HG02981 (cell line): Measurements from ENCODE around the gene GAGE12J.
"Not testable (repeated sequence)": the region's sequence is repeated elsewhere in the genome, so short reads cannot be mapped to it uniquely, and the experiment has no call there.

ENCODE experiments used
- ATAC-seq: cut with Tn5 transposase; IDR thresholded peaks from one replicate; pipeline ENCODE4 v1.9.1; 2021; ENCODE audit warnings: mild to moderate bottlenecking, moderate library complexity; ENCODE audit not compliant: unreplicated experiment

The GAGE12J gene, protein sequence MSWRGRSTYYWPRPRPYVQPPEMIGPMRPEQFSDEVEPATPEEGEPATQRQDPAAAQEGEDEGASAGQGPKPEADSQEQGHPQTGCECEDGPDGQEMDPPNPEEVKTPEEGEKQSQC

DNA sequence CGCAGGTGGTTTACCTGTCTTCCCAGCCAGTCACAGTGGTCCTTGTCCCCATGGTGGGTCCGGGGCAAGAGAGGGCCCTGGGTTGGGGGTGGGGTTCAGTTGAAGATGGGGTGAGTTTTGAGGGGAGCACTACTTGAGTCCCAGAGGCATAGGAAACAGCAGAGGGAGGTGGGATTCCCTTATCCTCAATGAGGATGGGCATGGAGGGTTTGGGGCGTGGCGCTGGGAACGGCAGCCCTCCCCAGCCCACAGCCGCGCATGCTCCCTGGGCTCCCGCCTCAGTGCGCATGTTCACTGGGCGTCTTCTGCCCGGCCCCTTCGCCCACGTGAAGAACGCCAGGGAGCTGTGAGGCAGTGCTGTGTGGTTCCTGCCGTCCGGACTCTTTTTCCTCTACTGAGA, at the start of gene GAGE12J:
TSS of gene GAGE12J (plus strand) at position 301 of the 400 bp plus-strand sequence. CDS start 1,157 bp downstream, outside the sequence.
- not testable (repeated sequence) for ATAC-seq

DNA sequence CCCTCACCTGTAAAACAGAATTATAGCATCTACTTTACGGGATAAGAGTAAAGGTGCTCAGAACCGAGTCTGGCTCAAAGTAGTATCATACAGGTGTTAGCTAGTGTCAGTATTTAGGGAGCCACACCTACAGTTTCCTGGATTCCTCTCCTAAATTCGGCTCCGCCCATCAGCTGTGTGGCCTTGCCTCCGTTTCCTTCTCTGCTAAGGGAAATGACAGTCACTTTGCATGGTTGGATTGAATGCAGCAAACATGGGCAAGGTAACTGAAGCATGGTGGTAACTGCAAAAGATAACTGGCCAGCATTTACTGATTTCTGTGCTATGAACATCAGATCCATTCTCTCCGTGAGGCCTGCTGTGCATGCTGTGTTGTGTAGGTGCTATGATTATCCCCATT, 49.4 kb upstream of the GAGE12J start:
- ATAC-seq, result no peak

DNA sequence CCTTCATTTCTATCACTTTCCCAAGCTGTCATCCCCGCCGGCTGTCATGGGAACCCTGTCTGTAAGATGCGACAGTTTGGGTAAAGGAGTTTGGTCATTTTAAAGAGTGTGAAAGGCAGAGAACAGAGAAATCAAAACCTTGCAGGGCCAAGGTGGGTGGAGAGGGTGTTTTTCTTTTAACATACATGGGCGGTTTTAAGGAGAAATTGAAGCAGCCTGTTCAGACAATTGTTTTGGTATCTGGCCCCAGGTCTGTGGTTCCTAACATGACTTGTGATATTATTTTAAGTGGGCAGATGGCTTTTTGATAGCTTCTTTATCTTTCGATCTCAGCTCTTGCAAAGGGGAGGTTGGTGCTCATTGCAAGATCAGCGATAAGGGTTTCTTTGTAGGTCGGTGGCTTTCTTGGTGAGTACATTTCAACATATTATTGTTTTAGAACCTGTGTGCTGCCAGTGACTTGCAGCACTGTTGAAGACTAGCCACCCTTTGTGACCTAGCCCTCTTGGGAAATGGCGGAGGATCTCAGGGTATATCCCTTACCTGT, 48.6 kb upstream of the GAGE12J start:
- no peak for ATAC-seq

DNA sequence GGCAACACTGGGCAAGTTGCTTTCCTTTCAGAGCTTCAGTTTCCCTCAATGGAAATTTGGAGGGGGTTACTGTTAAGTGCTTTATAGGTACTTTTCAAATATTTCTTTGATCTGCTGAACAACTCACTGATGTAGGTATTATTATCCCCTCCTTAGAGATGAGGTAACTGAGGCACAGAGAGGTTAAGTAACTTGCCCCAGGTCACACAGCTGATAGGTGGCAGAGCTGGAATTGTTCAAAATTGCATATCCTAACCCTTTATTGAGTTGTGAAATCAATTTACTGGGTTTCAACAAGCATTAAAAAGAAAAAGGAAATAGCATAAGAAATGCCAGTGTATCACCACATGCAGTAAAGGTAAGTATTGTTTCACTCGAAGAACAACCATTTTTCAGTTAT, 45.6 kb upstream of the GAGE12J start:
- ATAC-seq, result no peak

DNA sequence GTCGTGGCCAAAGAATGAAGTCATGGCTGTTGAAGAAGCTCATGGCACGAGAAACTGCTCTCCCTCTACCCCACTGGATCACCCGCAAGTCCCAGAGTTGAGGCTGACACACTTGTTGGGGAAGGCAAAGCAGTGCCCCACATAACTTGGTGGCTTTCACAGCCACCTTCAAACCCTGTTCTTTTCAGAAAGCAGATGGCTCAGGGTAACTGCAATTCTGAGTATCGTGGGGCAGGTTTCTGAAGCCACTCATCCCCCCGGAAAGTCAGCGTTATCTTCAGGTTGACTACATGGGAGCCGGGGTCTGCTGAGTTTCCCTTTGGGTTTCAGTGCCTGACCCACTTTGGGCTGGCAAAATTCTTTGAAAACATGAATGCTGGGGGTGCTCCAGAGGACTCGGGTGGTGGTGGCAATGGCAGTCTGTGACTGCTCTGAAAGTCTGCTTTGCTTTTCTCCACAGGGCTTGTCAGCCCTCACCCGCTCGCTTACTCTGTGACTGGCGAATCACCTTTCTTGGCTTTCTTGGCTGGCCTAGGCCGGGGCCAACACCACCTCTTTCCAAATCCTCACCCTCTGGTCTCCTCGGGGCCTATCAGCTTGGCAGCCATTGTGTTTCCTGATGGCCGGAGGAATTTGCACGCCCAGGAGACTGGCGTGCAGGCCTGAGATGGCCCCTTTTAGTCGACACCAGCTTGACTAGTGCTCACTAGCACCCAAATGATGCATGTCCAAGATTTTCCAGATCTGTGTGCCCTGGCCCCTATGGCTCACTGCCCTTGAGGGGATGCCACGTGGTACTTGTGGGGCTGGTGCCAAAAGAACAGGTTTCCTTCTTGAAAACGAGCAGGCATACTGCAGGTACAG, 44.9 kb upstream of the GAGE12J start:
- no peak for ATAC-seq

DNA sequence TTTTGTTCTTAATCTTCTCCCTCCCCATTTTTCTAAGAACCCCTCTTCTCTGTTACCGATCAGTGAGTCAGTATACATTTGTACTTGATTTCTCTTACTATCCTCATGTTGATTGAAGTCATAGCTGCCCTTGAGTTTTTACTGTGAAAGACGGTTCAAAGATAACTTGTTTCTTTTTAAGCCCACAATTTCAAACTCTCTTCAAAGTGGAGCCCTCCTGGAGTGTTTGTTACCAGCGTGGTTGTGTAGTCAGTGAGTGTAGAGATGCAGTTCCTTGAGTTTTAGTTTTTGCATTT, 44.4 kb upstream of the GAGE12J start:
- ATAC-seq, result no peak

DNA sequence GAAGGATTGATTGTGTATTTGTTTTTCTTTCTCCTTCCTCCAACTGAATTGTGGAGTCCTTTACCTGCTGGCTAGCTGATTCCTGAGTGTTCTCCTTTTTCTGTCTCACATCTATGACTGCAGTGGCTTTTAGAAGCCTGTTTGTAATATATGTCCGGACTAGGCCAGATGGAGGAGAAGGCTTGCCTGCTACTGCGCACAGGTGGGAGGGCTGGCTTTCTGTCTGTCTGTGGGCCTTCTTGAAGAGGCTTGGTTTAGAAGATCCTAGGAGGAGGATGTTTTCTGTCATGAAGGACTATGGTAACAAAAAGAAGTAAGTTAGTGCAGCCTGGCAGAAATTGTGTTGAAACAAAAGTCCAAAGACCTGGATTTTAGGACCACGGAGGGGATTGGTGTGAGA, 43.8 kb upstream of the GAGE12J start:
- ATAC-seq, result no peak

DNA sequence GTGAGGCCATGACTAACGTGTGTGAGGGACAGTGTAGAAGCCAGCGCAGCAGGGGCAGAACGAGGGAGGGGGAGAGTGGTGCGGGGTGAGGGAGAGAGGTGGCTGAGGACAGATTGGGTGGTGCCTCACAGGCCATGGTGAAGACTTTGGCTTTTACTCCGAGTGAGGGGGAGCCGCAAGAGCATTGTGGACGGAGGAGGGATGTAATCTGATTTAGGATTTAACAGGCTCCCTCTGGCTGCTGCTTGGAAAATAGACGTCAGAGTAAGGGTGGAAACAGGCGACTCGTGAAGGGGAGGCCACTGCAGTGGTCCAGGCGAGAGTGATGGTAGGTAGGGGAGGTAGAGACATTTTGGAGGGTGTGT, 39.2 kb upstream of the GAGE12J start:
- no peak for ATAC-seq

DNA sequence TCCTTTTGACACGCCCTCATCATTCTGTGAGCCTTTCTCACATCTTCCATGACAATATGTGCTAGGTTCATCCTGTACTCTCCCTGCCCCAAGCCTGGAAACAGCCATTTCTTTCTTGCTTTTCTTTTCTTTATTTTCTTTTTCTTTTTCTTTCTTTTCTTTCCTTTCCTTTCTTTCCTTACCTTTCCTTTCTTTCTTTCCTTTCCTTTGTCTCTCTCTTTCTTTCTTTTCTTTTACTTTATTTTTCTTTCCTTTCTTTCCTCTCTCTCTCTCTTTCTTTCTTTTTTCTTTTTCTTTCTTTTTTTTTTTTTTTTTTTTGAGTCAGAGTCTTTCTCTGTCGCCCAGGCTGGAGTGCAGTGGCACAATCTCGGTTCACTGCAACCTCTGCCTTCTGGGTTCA, 37.6 kb upstream of the GAGE12J start:
- ATAC-seq, result no peak

DNA sequence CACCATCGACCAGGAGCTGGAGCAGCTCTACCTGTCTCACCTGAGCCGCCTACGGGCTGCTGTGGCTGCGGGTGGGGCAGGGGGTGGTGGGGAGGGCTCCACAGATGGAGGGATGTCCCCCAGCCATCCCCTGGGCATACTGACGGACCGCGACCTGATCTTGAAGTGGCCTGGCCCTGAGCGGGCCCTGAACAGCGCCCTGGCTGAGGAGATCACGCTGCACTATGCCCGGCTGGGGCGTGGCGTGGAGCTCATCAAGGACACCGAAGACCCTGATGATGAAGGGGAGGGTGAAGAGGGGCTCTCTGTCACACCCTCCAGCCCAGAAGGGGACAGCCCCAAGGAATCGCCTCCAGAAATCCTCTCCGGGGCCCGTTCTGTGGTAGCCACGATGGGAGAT, 35.7 kb upstream of the GAGE12J start:
- no peak for ATAC-seq

DNA sequence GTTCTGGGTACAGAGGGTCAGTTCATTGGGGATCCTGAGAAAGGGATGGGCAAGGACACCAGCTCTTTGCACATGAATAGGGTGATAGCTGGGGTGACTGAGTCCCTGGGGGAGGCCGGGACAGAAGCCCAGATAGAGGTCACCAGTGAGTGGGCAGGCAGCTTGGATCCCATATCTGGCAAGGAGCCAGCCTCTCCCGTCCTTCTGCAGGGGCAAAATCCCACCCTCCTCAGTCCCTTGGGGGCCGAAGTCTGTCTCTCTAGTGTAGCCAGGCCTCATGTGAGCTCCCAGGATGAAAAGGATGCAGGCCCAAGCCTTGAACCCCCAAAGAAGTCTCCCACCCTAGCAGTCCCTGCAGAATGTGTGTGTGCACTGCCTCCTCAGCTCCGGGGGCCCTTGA, 35.3 kb upstream of the GAGE12J start:
- ATAC-seq, result no peak

DNA sequence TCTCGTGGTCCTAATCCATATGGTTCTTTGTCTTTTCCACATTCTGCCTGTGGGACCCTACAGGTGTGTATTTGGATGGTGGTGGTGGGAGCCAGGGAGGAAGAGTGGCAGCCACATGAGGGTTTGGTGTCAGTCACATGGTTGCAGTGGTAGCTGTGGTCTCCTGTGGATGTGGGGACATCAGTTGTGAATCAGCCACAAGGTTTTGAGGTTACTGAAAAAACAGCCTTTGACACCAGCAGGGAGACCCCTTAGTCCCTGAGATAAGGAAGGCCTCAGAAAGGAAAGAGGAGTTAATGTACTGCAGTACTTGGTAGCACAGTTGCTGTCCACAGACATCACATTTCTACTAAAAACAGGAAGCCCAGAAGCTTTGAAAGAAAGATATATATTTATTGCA, 34.2 kb upstream of the GAGE12J start:
- no peak for ATAC-seq

DNA sequence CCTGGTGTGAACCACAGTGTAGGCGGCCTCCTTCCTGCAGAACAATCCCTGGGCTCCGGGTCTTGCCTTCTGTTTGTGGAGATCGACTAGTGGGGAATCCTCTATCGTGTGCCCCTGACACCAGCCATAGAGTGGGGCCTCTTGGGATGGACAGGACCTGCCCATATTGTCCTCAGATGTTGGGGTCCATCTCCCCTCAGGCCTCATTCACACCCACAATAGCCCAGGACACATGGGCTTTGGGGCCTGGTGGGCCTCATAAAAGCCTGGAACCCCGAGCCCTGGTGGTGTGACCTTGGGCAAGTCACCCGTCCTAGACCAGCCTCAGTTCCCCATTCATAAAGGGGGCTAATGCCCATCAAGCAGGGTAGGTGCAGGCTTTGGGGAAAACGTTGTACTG, 31.6 kb upstream of the GAGE12J start:
- no peak for ATAC-seq

DNA sequence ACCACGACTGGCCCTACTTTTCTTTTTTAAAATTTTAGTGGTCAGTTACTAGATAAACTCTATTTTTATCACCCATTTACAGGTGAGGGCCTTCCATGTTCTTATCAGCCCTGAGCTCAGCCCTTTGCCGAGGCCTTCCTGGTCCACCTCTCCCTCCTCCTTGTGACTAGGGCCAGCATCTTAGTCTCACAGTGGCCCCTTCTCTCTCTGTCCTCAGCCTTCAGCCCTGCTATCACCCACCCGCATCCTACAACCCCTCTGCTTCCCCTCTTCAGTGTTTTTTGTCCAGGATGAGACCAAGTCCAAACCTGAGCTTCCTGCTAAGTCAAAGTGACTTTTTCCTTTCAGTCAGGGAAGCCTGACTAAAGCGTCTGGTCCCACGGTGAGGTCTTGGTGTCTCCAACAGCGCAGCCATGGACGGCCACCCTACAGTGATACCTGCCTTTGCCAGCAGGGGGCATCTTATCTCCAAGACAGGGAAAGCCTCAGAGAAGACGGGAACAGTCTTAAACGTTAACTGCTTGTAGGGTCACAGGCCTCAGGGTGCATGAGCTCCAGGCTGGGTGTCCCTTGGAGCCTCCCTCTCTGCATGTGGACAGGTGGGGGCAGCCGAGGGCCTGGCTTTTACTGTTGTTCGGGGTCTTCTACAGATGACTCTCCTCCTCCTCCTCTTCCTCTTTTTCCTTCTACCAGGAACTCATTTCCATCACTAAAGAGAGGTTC, 30.1 kb upstream of the GAGE12J start:
- no peak for ATAC-seq

DNA sequence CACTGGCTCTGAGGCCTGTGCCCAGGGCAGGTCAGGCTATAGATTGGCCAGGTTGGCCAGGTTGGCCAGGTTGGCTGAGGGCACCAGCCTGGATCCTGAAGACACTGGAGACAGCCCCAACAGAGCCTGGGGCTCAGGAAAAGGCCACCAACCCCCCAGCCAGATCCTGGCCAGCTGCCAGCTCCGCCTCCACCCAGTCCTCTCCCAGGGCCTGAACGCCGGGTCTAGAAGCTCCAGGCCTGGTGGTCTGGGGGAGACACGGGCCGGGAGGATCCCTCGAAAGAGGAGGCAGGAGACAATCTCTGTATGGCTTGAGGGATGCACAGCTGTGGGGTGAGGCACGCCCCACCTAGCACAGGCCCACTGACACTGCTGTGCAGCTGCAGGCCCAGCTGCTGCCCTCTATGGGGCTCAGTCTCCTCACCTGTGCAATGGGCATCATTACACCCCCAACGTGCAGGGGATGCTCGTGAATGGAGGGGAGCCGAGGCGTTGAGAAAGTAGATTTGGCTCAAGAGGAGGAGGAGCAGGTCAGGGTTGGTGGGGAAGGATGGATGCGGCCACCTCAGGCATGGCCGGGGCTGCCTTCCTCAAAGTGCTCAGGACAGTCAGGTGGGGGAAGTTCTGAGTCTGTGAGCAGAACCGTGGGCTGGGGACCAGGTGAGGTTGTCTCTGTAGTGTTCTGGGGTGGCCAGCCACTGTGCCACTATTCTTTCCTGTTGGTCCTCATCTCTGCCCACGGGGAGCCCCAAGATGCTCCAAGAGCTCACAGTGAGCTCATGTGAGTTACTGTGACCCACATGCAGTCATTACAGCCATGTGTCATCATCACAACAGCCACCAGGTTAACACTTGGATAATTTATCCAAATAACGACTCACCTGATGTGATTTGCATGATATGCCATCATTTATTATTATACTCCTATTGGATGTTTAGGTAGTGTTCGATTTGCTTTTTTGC, 29.2 kb upstream of the GAGE12J start:
- no peak for ATAC-seq

DNA sequence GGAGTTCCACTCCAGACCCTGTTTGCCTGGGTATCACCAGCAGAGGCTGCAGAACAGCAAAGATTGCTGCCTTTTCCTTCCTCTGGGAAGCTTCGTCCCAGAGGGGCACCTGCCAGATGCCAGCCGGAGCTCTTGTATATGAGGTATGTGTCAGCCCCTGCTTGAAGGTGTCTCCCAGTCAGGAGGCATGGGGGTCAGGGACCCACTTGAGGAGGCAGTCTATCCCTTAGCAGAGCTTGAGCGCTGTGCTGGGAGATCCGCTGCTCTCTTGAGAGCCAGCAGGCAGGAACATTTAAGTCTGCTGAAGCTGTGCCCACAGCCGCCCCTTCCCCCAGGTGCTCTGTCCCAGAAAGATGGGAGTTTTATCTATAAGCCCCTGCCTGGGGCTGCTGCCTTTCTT, 22.5 kb upstream of the GAGE12J start:
- ATAC-seq, result not testable (repeated sequence)

DNA sequence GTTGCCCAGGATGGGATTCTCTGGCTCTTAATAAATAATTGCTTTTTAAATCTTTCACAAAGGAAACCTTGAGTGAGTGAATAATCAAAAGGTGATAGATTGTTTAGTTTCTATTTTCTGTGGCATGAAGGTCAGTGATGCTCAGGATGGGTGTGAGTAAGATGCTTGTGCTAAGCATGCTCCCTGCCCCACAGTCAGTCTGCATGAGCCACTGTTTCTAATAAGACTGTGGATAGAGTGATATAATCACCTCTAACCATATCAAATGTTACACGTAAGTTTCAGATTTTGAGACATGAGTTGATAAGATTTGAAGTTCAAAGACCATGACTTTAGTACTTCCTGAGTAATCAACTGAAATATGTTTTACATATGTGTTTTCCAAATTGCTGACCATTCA, 21.1 kb upstream of the GAGE12J start:
- no peak for ATAC-seq

DNA sequence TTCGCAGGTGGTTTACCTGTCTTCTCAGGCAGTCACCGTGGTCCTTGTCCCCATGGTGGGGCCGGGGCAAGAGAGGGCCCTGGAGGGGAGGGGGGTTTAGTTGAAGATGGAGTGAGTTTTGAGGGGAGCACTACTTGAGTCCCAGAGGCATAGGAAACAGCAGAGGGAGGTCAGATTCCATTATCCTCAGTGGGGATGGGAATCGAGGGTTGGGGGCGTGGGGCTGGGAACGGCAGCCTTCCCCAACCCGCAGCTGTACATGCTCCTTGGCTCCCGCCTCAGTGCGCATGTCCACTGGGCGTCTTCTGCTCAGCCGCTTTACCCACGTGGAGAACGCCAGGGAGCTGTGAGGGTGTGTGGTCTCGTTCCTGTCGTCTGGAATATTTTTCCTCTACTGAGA, 18.5 kb upstream of the GAGE12J start, which contains the start of gene GAGE10:
TSS of gene GAGE10 (plus strand) at position 301 of the 400 bp plus-strand sequence. CDS start 1,214 bp downstream, outside the sequence.
- no peak for ATAC-seq

DNA sequence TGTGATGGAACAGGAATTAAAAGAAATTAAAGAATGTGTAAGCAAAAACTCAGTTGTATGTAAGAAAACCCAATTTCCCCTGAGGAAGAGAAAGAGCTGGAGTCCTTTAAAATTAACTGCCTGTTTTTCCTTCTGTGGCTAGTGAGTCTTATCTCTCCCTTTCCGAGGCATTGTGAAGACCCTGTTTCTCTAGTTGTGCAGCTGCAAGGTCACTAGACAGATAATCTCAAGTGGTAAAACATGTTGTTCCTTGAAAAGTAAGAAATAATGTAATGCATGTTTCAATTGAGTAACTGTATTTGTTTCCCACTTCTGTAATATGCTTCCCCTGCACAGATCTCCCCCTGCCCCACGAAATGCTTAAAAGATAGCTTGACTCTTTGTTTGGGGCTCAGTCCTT, 14.1 kb upstream of the GAGE12J start:
- not testable (repeated sequence) for ATAC-seq

DNA sequence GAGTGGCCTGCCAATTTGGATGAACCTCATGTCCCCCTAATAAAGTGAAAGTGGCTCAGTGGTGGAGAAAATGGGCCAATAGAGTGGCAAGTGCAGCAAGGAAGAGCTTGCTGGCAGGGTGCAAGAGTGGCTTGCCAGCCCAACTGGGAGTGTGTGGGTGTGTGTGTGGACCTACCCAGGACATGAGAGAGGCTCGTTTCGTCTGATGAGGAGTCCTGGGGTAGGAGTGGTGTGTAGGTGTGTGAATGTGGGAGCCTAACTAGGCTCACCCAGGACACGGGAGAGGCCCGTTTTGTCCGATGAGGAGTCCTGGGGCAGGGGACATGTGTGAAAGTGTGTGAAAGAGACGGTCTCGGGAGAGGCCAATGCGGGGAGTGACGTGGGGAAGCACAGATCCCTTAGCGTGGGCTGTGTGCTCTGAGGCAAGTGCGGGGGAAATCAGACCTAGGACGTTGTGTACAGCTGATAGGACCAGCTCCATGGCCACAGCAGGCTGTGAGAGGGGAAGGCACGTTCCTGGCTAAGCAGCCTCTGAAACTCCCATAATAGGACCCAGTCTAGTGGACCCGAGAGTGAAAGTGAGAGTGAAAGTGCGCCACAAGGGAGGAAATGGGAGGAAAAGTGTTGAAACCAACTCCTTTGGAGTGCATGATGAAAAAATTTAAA, 13.1 kb upstream of the GAGE12J start:
- no peak for ATAC-seq
